ENCODE measurements around the gene ATRAID.

Gene ATRAID

GRCh38 chr2:27231921-27232320 is 20.1 kb downstream of the ATRAID start:
- no peaks in the 10 kb centered on the region for H3K27me3 ChIP-seq (replicated peaks in 2 of 5; ENCODE audit: control insufficient read depth in 4 of 5, insufficient read depth in 5 of 5, low read length in 4 of 5)
- ChIA-PET CTCF (interaction anchor here (0.7 to 3.1 kb wide), 9 partner anchors 9 to 176 kb away, joined by 3 to 10 read pairs (median 4); no protein-coding TSS in a partner anchor), POLR2A (no interaction called here)
- no peaks in the 10 kb centered on the region for H3K4me1 ChIP-seq (ENCODE audit: control extremely low read depth in 1 of 4, control insufficient read depth in 4 of 4, insufficient read depth in 4 of 4, low read length in 3 of 4)
- WGBS (ENCODE audit: insufficient coverage) = 96% methylated on average over 11 of the region's 13 CpGs
- H3K4me3 ChIP-seq (ENCODE audit: control insufficient read depth in 1 of 7, extremely low read depth in 1 of 7, insufficient read depth in 4 of 7, low read depth in 2 of 7, low read length in 6 of 7) = no peak overlapping the region
- DNase-seq = no peak
- H3K27ac ChIP-seq (ENCODE audit: insufficient read depth in 1 of 2, low read depth in 1 of 2, low read length in 2 of 2, poor library complexity in 1 of 2, severe bottlenecking in 2 of 2) = no peak overlapping the region
- no peaks in the 10 kb centered on the region for H3K9me3 ChIP-seq (ENCODE audit: control extremely low read depth in 1 of 5, control insufficient read depth in 4 of 5, insufficient read depth in 2 of 5, low read depth in 1 of 5, low read length in 4 of 5)
- H3K36me3 ChIP-seq (ENCODE audit: control insufficient read depth in 4 of 4, insufficient read depth in 4 of 4, low read length in 3 of 4) = peaks cover 11 to 92% (median 70%) of the 10 kb centered on the region in 4 experiments

- H3K27me3 ChIP-seq (replicated peaks in 2 of 5; ENCODE audit: control insufficient read depth in 4 of 5, insufficient read depth in 5 of 5, low read length in 4 of 5) = no peaks in the 10 kb centered on the region
- H3K4me1 ChIP-seq (ENCODE audit: control extremely low read depth in 1 of 4, control insufficient read depth in 4 of 4, insufficient read depth in 4 of 4, low read length in 3 of 4) = no peaks in the 10 kb centered on the region
- DNase-seq = no peak
- POLR2A ChIA-PET = no interaction called here
- CTCF ChIA-PET = interaction anchor here (1.1 to 3.1 kb wide), 6 partner anchors 10 to 70 kb away, joined by 3 to 10 read pairs (median 6); no protein-coding TSS in a partner anchor
- no peaks in the 10 kb centered on the region for H3K9me3 ChIP-seq (ENCODE audit: control extremely low read depth in 1 of 5, control insufficient read depth in 4 of 5, insufficient read depth in 2 of 5, low read depth in 1 of 5, low read length in 4 of 5)
- no peak overlapping the region for H3K4me3 ChIP-seq (ENCODE audit: control insufficient read depth in 1 of 7, extremely low read depth in 1 of 7, insufficient read depth in 4 of 7, low read depth in 2 of 7, low read length in 6 of 7)
- 99% methylated on average over 14 of the region's 14 CpGs for WGBS (ENCODE audit: insufficient coverage)
- no peak overlapping the region for H3K27ac ChIP-seq (ENCODE audit: insufficient read depth in 1 of 2, low read depth in 1 of 2, low read length in 2 of 2, poor library complexity in 1 of 2, severe bottlenecking in 2 of 2)
- H3K36me3 ChIP-seq (ENCODE audit: control insufficient read depth in 4 of 4, insufficient read depth in 4 of 4, low read length in 3 of 4) = peaks cover 9 to 92% (median 76%) of the 10 kb centered on the region in 4 experiments
Measured at GRCh38 chr2:27233341-27233740, 21.5 kb downstream of the ATRAID start.

- 94% methylated on average over 9 of the region's 12 CpGs for WGBS (ENCODE audit: insufficient coverage)
- no peak for DNase-seq
- H3K27me3 ChIP-seq (replicated peaks in 2 of 5; ENCODE audit: control insufficient read depth in 4 of 5, insufficient read depth in 5 of 5, low read length in 4 of 5) = no peaks in the 10 kb centered on the region
- no peak overlapping the region for H3K27ac ChIP-seq (ENCODE audit: insufficient read depth in 1 of 2, low read depth in 1 of 2, low read length in 2 of 2, poor library complexity in 1 of 2, severe bottlenecking in 2 of 2)
- ChIA-PET CTCF (interaction anchor here (0.6 to 2.5 kb wide), 4 partner anchors 13 to 97 kb away, joined by 3 to 7 read pairs (median 4); partner anchors contain the start of gene TRIM54), POLR2A (interaction anchor here (0.6 kb wide), 1 partner anchor 21 kb away, joined by 3 read pairs; no protein-coding TSS in a partner anchor)
- H3K36me3 ChIP-seq (ENCODE audit: control insufficient read depth in 4 of 4, insufficient read depth in 4 of 4, low read length in 3 of 4) = peaks cover 9 to 98% (median 90%) of the 10 kb centered on the region in 4 experiments
- H3K4me1 ChIP-seq (ENCODE audit: control extremely low read depth in 1 of 4, control insufficient read depth in 4 of 4, insufficient read depth in 4 of 4, low read length in 3 of 4) = no peaks in the 10 kb centered on the region
- no peak overlapping the region for H3K4me3 ChIP-seq (ENCODE audit: control insufficient read depth in 1 of 7, extremely low read depth in 1 of 7, insufficient read depth in 4 of 7, low read depth in 2 of 7, low read length in 6 of 7)
- no peaks in the 10 kb centered on the region for H3K9me3 ChIP-seq (ENCODE audit: control extremely low read depth in 1 of 5, control insufficient read depth in 4 of 5, insufficient read depth in 2 of 5, low read depth in 1 of 5, low read length in 4 of 5)
Measured at GRCh38 chr2:27236136-27236535, 24.3 kb downstream of the ATRAID start.

- H3K4me1 ChIP-seq (ENCODE audit: control extremely low read depth in 1 of 4, control insufficient read depth in 4 of 4, insufficient read depth in 4 of 4, low read length in 3 of 4) = no peaks in the 10 kb centered on the region
- no peak for DNase-seq
- no peak overlapping the region for H3K27ac ChIP-seq (ENCODE audit: insufficient read depth in 1 of 2, low read depth in 1 of 2, low read length in 2 of 2, poor library complexity in 1 of 2, severe bottlenecking in 2 of 2)
- peaks cover 7 to 98% (median 91%) of the 10 kb centered on the region in 4 experiments for H3K36me3 ChIP-seq (ENCODE audit: control insufficient read depth in 4 of 4, insufficient read depth in 4 of 4, low read length in 3 of 4)
- H3K4me3 ChIP-seq (ENCODE audit: control insufficient read depth in 1 of 7, extremely low read depth in 1 of 7, insufficient read depth in 4 of 7, low read depth in 2 of 7, low read length in 6 of 7) = no peak overlapping the region
- H3K27me3 ChIP-seq (replicated peaks in 2 of 5; ENCODE audit: control insufficient read depth in 4 of 5, insufficient read depth in 5 of 5, low read length in 4 of 5) = no peaks in the 10 kb centered on the region
- POLR2A ChIA-PET = interaction anchor here (0.6 kb wide), 1 partner anchor 21 kb away, joined by 3 read pairs; no protein-coding TSS in a partner anchor
- CTCF ChIA-PET = interaction anchor here (0.6 to 2.5 kb wide), 4 partner anchors 13 to 97 kb away, joined by 3 to 7 read pairs (median 4); partner anchors contain the start of gene TRIM54
- 97% methylated on average over 3 of the region's 3 CpGs for WGBS (ENCODE audit: insufficient coverage)
- H3K9me3 ChIP-seq (ENCODE audit: control extremely low read depth in 1 of 5, control insufficient read depth in 4 of 5, insufficient read depth in 2 of 5, low read depth in 1 of 5, low read length in 4 of 5) = no peaks in the 10 kb centered on the region
Measured at GRCh38 chr2:27236626-27237025, 24.8 kb downstream of the ATRAID start.

GRCh38 chr2:27237341-27237945 is 25.6 kb downstream of the ATRAID start:
- Histone ChIP-seq H3K27me3 (replicated peaks in 2 of 5; ENCODE audit: control insufficient read depth in 4 of 5, insufficient read depth in 5 of 5, low read length in 4 of 5) (no peaks in the 10 kb centered on the region), H3K27ac (ENCODE audit: insufficient read depth in 1 of 2, low read depth in 1 of 2, low read length in 2 of 2, poor library complexity in 1 of 2, severe bottlenecking in 2 of 2) (no peak overlapping the region), H3K36me3 (ENCODE audit: control insufficient read depth in 4 of 4, insufficient read depth in 4 of 4, low read length in 3 of 4) (peaks cover 7 to 98% (median 87%) of the 10 kb centered on the region in 4 experiments), H3K4me1 (ENCODE audit: control extremely low read depth in 1 of 4, control insufficient read depth in 4 of 4, insufficient read depth in 4 of 4, low read length in 3 of 4) (peaks cover 0 to 6% (median 4%) of the 10 kb centered on the region in 4 experiments), H3K9me3 (ENCODE audit: control extremely low read depth in 1 of 5, control insufficient read depth in 4 of 5, insufficient read depth in 2 of 5, low read depth in 1 of 5, low read length in 4 of 5) (no peaks in the 10 kb centered on the region), H3K4me3 (ENCODE audit: control insufficient read depth in 1 of 7, extremely low read depth in 1 of 7, insufficient read depth in 4 of 7, low read depth in 2 of 7, low read length in 6 of 7) (no peak overlapping the region)
- ChIA-PET POLR2A (no interaction called here), CTCF (interaction anchor here (0.8 to 1.1 kb wide), 2 partner anchors 16 to 68 kb away, joined by 3 read pairs; no protein-coding TSS in a partner anchor)
- DNase-seq = no peak
- WGBS (ENCODE audit: insufficient coverage) = 95% methylated on average over 5 of the region's 15 CpGs

GRCh38 chr2:27238976-27239375 is 27.1 kb downstream of the ATRAID start:
- Histone ChIP-seq H3K27me3 (replicated peaks in 2 of 5; ENCODE audit: control insufficient read depth in 4 of 5, insufficient read depth in 5 of 5, low read length in 4 of 5) (no peaks in the 10 kb centered on the region), H3K27ac (ENCODE audit: insufficient read depth in 1 of 2, low read depth in 1 of 2, low read length in 2 of 2, poor library complexity in 1 of 2, severe bottlenecking in 2 of 2) (no peak overlapping the region), H3K36me3 (ENCODE audit: control insufficient read depth in 4 of 4, insufficient read depth in 4 of 4, low read length in 3 of 4) (peaks cover 7 to 98% (median 89%) of the 10 kb centered on the region in 4 experiments), H3K4me1 (ENCODE audit: control extremely low read depth in 1 of 4, control insufficient read depth in 4 of 4, insufficient read depth in 4 of 4, low read length in 3 of 4) (peaks cover 0 to 6% (median 4%) of the 10 kb centered on the region in 4 experiments), H3K4me3 (ENCODE audit: control insufficient read depth in 1 of 7, extremely low read depth in 1 of 7, insufficient read depth in 4 of 7, low read depth in 2 of 7, low read length in 6 of 7) (no peak overlapping the region), H3K9me3 (ENCODE audit: control extremely low read depth in 1 of 5, control insufficient read depth in 4 of 5, insufficient read depth in 2 of 5, low read depth in 1 of 5, low read length in 4 of 5) (no peaks in the 10 kb centered on the region)
- CTCF ChIA-PET = interaction anchor here (1.2 to 1.7 kb wide), 2 partner anchors 26 to 41 kb away, joined by 4 read pairs; no protein-coding TSS in a partner anchor
- POLR2A ChIA-PET = no interaction called here
- WGBS (ENCODE audit: insufficient coverage) = 100% methylated on average over 2 of the region's 8 CpGs
- DNase-seq = no peak

- no peaks in the 10 kb centered on the region for H3K27me3 ChIP-seq (replicated peaks in 2 of 5; ENCODE audit: control insufficient read depth in 4 of 5, insufficient read depth in 5 of 5, low read length in 4 of 5)
- no peak for DNase-seq
- H3K9me3 ChIP-seq (ENCODE audit: control extremely low read depth in 1 of 5, control insufficient read depth in 4 of 5, insufficient read depth in 2 of 5, low read depth in 1 of 5, low read length in 4 of 5) = no peaks in the 10 kb centered on the region
- ChIA-PET POLR2A (no interaction called here), CTCF (interaction anchor here (2.4 kb wide), 1 partner anchor 9 kb away, joined by 7 read pairs; no protein-coding TSS in a partner anchor)
- 90% methylated on average over 5 of the region's 9 CpGs for WGBS (ENCODE audit: insufficient coverage)
- H3K4me3 ChIP-seq (ENCODE audit: control insufficient read depth in 1 of 7, extremely low read depth in 1 of 7, insufficient read depth in 4 of 7, low read depth in 2 of 7, low read length in 6 of 7) = no peak overlapping the region
- no peak overlapping the region for H3K27ac ChIP-seq (ENCODE audit: insufficient read depth in 1 of 2, low read depth in 1 of 2, low read length in 2 of 2, poor library complexity in 1 of 2, severe bottlenecking in 2 of 2)
- H3K36me3 ChIP-seq (ENCODE audit: control insufficient read depth in 4 of 4, insufficient read depth in 4 of 4, low read length in 3 of 4) = peaks cover 5 to 92% (median 82%) of the 10 kb centered on the region in 4 experiments
- peaks cover 0 to 6% (median 4%) of the 10 kb centered on the region in 4 experiments for H3K4me1 ChIP-seq (ENCODE audit: control extremely low read depth in 1 of 4, control insufficient read depth in 4 of 4, insufficient read depth in 4 of 4, low read length in 3 of 4)
Measured at GRCh38 chr2:27240406-27240805, 28.6 kb downstream of the ATRAID start.

Measured in common myeloid progenitor, CD34-positive (primary cell).